ENCODE measurements around the gene TGM1. TPM values are rescaled to one million over a fixed set of nuclear protein-coding genes. Genes with fewer than 3 reads are reported as not detected.
"Not testable (repeated sequence)": the region's sequence is repeated elsewhere in the genome, so short reads cannot be mapped to it uniquely, and the experiment has no call there.

Gene TGM1
- total RNA-seq, 1 donor from 2014 or later: 0.63 TPM

DNA sequence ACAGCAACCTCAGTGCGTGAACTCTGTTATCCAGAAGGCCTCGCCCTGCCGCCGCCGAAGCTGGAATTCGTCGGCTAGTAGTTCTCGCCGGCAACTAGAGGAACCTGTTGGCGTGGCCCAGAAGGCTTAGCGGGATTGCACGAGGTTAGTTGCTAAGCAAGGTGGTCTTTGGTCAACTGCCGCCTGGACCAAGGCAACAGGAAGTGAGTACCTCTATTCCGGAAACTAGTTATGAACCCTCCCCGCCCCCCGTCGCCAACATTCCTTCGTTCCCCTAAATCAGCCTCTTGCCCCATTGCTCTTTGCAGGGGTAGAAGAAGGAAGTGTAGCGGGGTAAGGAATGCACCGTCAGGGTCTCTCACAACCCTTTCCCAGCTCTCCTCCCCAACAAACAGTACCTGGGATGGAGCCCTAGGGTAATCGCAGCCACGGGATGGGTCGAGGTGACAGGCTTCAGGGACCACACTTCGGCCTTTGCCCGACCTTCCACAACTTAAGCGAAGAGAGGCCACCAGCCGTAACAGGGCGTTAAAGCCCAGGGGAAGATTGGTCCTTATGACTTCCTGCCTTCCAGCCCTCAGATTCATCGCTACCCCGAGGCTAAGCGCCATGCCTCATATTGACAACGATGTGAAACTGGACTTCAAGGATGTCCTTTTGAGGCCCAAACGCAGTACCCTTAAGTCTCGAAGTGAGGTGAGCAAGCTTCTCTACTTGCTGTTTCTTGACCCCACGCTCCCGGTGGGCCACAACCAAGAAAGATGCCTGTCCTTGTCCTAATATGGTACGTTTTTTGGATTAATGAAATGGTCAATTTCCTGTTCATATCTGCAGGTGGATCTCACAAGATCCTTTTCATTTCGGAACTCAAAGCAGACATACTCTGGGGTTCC, 30.1 kb downstream of the TGM1 start, which contains the start of gene GMPR2:
Gene GMPR2, plus strand, starts transcription at position 285 of the 893 bp plus-strand sequence. Its CDS starts 325 bp downstream, at position 610.
- peak within 1 kb of the TSS; percentile 70 for H3K4me3 ChIP-seq (ENCODE audit: low read depth, low read length)
- DNase-seq (ENCODE audit: low read depth): no peak
- TF ChIP-seq, protein P1, sequence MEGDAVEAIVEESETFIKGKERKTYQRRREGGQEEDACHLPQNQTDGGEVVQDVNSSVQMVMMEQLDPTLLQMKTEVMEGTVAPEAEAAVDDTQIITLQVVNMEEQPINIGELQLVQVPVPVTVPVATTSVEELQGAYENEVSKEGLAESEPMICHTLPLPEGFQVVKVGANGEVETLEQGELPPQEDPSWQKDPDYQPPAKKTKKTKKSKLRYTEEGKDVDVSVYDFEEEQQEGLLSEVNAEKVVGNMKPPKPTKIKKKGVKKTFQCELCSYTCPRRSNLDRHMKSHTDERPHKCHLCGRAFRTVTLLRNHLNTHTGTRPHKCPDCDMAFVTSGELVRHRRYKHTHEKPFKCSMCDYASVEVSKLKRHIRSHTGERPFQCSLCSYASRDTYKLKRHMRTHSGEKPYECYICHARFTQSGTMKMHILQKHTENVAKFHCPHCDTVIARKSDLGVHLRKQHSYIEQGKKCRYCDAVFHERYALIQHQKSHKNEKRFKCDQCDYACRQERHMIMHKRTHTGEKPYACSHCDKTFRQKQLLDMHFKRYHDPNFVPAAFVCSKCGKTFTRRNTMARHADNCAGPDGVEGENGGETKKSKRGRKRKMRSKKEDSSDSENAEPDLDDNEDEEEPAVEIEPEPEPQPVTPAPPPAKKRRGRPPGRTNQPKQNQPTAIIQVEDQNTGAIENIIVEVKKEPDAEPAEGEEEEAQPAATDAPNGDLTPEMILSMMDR (conservative IDR thresholded peaks at IDR 0.05; ENCODE audit: low read depth, low read length): no peak

DNA sequence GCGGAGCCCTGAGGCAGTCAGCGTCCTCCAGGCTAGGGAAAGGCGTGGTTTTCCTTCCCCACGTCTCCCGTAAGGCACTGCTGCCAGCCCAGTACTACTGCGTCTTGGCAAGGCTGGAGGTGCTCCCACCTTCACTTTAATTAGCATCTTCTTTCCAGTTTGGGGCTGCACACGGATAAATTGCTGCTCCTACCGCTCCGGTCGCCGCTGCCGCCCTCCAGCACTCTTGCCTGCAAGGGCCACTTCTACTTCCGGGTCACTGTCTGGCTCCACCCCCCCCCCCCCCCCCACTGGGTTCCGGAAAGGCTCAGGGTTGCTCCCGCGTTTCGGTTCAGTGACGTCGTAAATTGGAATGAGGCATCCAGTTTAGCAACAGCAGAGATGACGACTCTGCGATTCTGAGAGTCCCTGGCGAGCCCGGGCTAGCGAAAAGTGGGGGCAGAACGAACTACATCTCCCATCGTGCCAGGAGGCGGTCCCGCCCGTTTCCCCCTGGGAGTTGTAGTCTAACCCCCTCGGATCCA, 30.8 kb downstream of the TGM1 start, which contains the start of gene NEDD8:
Gene NEDD8, minus strand, starts transcription at position 247 of the 524 bp plus-strand sequence. Its CDS starts 100 bp downstream, at position 147.
- TF ChIP-seq, protein P1 (conservative IDR thresholded peaks at IDR 0.05; ENCODE audit: low read depth, low read length): no peak
- peak; percentile 56 for DNase-seq (ENCODE audit: low read depth)
- peak within 1 kb of the TSS; percentile 70 for H3K4me3 ChIP-seq (ENCODE audit: low read depth, low read length)

DNA sequence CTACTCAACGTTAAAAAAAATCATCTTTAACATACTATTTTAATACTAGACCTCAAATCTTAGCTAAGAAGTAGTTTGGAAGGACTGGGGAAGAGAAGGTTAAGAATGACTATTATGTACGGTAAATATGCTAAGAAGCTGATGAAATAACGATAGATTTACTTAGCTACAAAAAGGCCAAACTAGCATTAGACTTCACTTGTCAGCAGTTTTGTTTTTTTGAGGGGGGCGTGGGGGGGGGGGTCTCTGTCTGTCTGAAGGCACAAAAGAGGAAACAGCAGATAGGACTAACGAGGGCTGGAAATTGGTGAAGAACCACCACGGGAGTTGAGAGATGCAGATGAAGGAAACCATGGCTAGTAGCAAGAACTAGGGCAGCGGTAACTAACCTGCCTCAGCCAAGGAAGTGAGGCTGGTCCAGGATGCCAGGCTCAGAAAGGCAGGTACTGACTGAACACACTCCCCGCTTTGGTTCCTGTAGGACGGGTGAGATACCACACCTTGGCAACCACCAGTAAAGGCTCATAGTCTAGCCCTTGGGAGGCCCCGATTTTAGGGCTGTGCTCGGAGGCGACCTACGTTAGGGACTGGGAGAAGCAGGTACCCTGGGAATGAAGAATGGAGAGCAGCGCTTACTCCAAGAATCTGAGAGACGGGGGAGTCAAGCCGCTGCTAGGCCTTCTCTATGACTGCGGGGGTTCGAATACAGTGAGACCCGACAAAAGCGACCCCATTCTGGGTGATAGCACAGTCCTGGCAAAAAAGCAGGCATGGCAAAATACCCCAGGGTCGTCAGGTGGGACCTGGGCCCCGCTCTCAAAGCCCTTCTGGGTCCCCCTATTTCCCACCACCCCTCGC, 31.5 kb downstream of the TGM1 start:
- DNase-seq (ENCODE audit: low read depth): no peak
- H3K4me3 ChIP-seq (ENCODE audit: low read depth, low read length): peak overlapping the region; percentile 70
- TF ChIP-seq, protein P1 (conservative IDR thresholded peaks at IDR 0.05; ENCODE audit: low read depth, low read length): no peak

DNA sequence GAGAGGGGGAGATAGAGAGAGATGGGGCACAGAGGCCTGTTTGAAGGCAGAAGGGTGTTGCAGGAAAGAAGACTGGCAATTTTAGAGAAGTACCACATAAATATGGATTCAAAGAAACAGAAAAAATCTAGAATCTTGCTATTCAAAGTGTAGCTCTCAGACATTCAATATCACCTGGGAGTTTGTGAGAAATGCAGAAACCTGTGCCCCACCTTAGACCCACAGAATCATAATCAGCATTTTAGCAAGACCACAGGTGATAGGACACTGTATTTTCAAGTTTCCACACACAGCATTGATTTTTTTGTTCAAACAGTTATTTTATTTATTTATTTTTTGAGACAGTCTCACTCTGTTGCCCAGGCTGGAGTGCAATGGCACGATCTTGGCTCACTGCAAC, 34.1 kb downstream of the TGM1 start:
- no peak overlapping the region for H3K4me3 ChIP-seq (ENCODE audit: low read depth, low read length)
- TF ChIP-seq, protein P1 (conservative IDR thresholded peaks at IDR 0.05; ENCODE audit: low read depth, low read length): no peak
- DNase-seq (ENCODE audit: low read depth): no peak

DNA sequence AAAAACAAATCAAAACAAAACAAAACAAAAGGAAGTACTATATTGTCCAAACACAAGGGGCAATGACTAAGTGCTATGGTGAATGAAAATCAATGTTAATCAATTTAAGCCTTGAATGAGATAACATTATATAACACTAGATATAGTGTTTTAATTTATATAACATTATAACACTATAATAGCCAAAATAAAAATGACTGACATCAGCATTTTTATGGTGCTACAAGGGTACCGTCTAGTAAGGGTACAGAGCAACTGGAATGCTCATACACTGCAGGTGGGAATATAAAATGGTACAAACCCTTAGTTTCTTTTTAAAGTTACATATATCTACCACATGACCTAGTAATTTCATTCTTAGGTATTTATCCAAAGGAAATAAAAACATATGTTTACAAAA, 36.5 kb downstream of the TGM1 start:
- no peak for DNase-seq (ENCODE audit: low read depth)
- no peak overlapping the region for H3K4me3 ChIP-seq (ENCODE audit: low read depth, low read length)
- TF ChIP-seq, protein P1 (conservative IDR thresholded peaks at IDR 0.05; ENCODE audit: low read depth, low read length): no peak

DNA sequence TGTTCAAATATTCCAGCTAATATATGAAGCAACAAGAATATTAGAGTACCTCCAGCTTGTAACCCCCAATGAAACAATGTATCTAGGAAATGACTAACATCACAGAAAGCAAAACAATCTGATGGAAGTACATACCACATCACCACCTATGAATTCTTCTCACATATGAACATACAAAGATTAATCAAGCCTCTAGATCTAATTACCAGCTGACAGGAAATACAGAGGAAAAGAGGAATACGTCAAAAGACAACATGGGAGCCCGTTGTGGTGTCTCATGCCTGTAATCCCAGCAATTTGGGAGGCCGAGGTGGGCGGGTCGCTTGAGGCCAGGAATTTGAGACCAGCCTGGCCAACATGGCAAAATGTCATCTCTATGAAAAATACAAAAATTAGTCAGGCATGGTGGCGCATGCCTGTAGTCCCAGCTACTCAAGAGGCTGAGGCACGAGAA, 38.3 kb downstream of the TGM1 start:
- TF ChIP-seq, protein P1 (conservative IDR thresholded peaks at IDR 0.05; ENCODE audit: low read depth, low read length): no peak
- DNase-seq (ENCODE audit: low read depth): no peak
- H3K4me3 ChIP-seq (ENCODE audit: low read depth, low read length): no peak overlapping the region

DNA sequence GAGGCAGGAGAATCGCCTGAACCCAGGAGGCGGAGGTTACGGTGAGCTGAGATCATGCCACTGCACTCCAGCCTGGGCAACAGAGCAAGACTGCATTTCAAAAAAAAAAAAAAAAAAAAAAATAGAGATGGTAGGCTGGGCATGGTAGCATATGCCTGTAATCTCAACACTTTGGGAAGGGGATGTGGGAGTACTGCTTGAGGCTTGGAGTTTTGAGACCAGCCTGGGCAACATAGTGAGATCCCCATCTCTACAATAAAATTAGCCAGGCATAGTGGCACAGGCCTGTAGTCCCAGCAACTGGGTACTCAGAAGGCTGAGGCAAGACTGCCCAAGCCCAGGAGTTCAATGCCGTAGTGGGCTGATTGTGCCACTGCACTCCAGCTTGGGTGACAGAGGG, 40.0 kb downstream of the TGM1 start:
- DNase-seq (ENCODE audit: low read depth); H3K4me3 ChIP-seq (ENCODE audit: low read depth, low read length): not testable (repeated sequence)
